ENCODE data around the gene IRX2.

- TF ChIP-seq CTCF (IDR thresholded peaks at IDR 0.05) (no peak), EP300 (IDR thresholded peaks at IDR 0.05; ENCODE audit: low read depth) (no peak)
These were observed 28.6 kb downstream of the IRX2 start for GRCh38 chr5:2722901-2723300.

All from transverse colon (tissue), 3 donors.